Central memory CD8-positive, alpha-beta T cell (primary cell): Measurements from ENCODE around the gene ARAF.
"Not testable (repeated sequence)": the region's sequence is repeated elsewhere in the genome, so short reads cannot be mapped to it uniquely, and the experiment has no call there.

Source experiments
- ATAC-seq: fragments of 150-1000 bp; cut with Tn5 transposase; replicated peaks from 2 replicates; pipeline ENCODE4 v1.10.0; 2022; ENCODE audit warnings: mild to moderate bottlenecking, moderate FRiP score, moderate number of reproducible peaks; ENCODE audit not compliant: poor library complexity, severe bottlenecking; ENCODE audit errors: extremely low read depth
- DNase-seq, 2 donors: peaks; one replicate each; pipeline ENCODE4 v3.0.0; 2021; ENCODE audit warnings: low spot score in 2 of 2
- H3K27ac Mint-ChIP-seq: one replicate; pipeline ENCODE4 v1.8.0; 2022; ENCODE audit warnings: low read depth, mild to moderate bottlenecking, moderate library complexity, mixed read lengths
- H3K27me3 Mint-ChIP-seq: one replicate; pipeline ENCODE4 v1.8.0; 2022; ENCODE audit warnings: mixed read lengths
- H3K36me3 Mint-ChIP-seq: one replicate; pipeline ENCODE4 v1.8.0; 2022; ENCODE audit warnings: mild to moderate bottlenecking, moderate library complexity, mixed read lengths; ENCODE audit not compliant: insufficient read depth
- H3K4me1 Mint-ChIP-seq: one replicate; pipeline ENCODE4 v1.8.0; 2022; ENCODE audit warnings: mixed read lengths
- H3K4me3 Mint-ChIP-seq: one replicate; pipeline ENCODE4 v1.8.0; 2022; ENCODE audit warnings: mild to moderate bottlenecking, moderate library complexity, mixed read lengths
- H3K9me3 Mint-ChIP-seq: one replicate; pipeline ENCODE4 v1.8.0; 2022; ENCODE audit warnings: mixed read lengths

Gene ARAF

DNA sequence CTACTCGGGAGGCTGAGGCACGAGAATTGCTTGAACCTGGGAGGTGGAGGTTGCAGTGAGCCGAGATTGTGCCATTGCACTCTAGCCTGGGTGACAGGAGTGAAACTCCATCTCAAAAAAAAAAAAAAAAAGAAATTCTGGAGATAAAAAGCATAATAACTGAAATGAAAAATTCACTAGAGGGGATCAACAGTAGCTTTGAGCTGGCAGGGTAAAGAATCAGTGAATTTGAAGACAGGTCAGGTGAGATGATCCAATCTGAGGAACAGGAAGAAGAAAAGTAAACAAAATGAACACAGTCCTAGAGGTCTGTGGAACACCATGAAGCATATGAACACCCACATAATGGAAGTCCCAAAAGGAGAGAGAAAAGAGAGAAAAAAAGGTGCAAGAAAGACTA lies 36.2 kb downstream of the ARAF start:
- H3K4me3 Mint-ChIP-seq: no peak overlapping the region
- H3K9me3 Mint-ChIP-seq: peaks cover 6% of the 10 kb centered on the region
- no peak overlapping the region for H3K27ac Mint-ChIP-seq
- no peaks in the 10 kb centered on the region for H3K4me1 Mint-ChIP-seq
- ATAC-seq (no peak), DNase-seq (no peak)
- no peaks in the 10 kb centered on the region for H3K36me3 Mint-ChIP-seq
- H3K27me3 Mint-ChIP-seq: no peaks in the 10 kb centered on the region

- not testable (repeated sequence) for H3K27me3 Mint-ChIP-seq, H3K27ac Mint-ChIP-seq, DNase-seq, H3K36me3 Mint-ChIP-seq, H3K4me3 Mint-ChIP-seq, ATAC-seq, H3K9me3 Mint-ChIP-seq, H3K4me1 Mint-ChIP-seq
These were observed 42.1 kb downstream of the ARAF start for GRCh38 chrX:47603125-47603524.

DNA sequence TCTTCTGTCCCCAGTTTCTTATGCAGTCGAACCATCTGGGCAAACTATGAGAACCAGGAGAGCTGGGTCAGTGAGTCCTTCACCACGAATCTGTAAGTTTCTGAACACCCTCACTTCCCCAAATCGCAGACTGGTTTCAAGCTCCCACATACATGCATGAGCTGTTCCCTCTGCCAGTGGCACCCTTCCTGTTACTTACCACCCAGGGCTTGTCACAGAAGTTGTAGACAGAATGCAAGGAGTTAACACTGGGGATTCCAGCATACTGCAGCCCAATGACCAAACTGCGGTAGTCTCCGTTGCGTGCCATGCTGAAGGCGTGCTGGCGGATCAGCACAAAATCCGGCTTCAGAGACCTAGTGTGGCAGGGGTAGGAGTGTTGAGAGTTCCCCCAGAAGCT lies 44.0 kb downstream of the ARAF start:
- no peak for DNase-seq

DNA sequence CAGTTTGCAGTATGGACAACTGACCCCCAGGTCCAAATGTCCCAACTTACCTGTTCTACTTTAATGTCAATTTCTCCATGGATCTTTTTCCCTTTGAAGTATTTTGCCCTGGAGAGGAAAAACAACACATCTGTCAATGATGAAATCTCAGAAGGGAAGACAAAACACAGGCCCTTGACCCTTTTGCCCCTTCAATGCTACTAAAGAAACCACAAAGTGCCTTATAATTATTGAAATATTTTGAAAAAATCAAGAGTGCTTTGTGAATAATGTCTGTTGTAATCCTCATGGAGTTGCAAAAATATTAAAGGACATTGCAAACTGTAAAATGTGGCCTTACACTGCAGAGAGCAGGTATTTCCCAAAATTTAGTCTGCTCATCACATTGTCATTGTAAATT lies 46.1 kb downstream of the ARAF start:
- no peak overlapping the region for H3K27ac Mint-ChIP-seq
- no peaks in the 10 kb centered on the region for H3K9me3 Mint-ChIP-seq
- H3K4me1 Mint-ChIP-seq: no peaks in the 10 kb centered on the region
- no peak overlapping the region for H3K4me3 Mint-ChIP-seq
- H3K27me3 Mint-ChIP-seq: no peaks in the 10 kb centered on the region
- H3K36me3 Mint-ChIP-seq: no peaks in the 10 kb centered on the region
- no peak for DNase-seq
- ATAC-seq: no peak

More for the DNA sequence above, 44.0 kb downstream of the ARAF start:
- Mint-ChIP-seq H3K9me3 (no peaks in the 10 kb centered on the region), H3K27ac (no peak overlapping the region), H3K4me3 (no peak overlapping the region), H3K4me1 (no peaks in the 10 kb centered on the region), H3K36me3 (no peaks in the 10 kb centered on the region), H3K27me3 (no peaks in the 10 kb centered on the region)
- ATAC-seq: no peak

DNA sequence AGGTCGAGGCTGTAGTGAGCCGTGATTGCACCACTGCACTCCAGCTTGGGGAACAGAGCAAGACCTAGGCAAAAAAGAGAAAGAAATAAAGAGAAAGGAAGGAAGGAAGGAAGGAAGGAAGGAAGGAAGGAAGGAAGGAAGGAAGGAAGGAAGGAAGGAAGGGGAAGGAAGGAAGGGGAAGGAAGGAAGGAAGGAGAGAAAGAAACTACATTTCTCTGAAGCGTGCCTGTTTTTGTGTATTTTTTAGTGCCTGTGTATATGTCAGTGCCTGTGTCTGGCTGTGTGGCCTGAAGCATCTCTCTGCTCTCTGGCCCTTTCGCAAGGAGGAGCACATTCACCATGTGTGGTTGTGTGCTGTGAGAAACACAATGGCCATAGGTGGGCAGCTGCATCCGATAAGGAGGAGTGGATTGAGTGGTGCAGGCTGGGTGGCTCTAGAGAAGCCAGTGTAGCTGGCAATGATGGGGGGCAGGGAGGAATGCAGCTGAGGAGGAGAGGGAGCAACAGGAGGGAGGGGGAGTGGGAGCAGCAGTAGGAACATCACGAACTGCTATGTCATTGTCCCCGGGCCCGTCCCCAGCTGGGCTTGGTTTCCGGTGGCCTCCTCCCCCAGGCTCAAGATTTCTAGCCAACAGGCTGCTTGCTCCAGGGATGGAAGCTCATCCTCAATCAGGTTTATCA lies 47.3 kb downstream of the ARAF start:
- ATAC-seq (no peak), DNase-seq (no peak)
- Mint-ChIP-seq H3K36me3 (no peaks in the 10 kb centered on the region), H3K4me3 (no peak overlapping the region), H3K27me3 (no peaks in the 10 kb centered on the region), H3K27ac (no peak overlapping the region), H3K4me1 (no peaks in the 10 kb centered on the region), H3K9me3 (no peaks in the 10 kb centered on the region)

- H3K9me3 Mint-ChIP-seq: no peaks in the 10 kb centered on the region
- H3K27ac Mint-ChIP-seq: no peak overlapping the region
- ATAC-seq (no peak), DNase-seq (no peak)
- no peaks in the 10 kb centered on the region for H3K4me1 Mint-ChIP-seq
- no peaks in the 10 kb centered on the region for H3K27me3 Mint-ChIP-seq
- H3K4me3 Mint-ChIP-seq: no peak overlapping the region
- H3K36me3 Mint-ChIP-seq: no peaks in the 10 kb centered on the region
These were observed 49.5 kb downstream of the ARAF start for GRCh38 chrX:47610511-47610910.

- Mint-ChIP-seq H3K36me3 (no peaks in the 10 kb centered on the region), H3K4me3 (no peak overlapping the region), H3K27ac (no peak overlapping the region), H3K9me3 (no peaks in the 10 kb centered on the region), H3K4me1 (no peaks in the 10 kb centered on the region), H3K27me3 (no peaks in the 10 kb centered on the region)
- ATAC-seq: no peak
- no peak for DNase-seq
These were observed 50.5 kb downstream of the ARAF start for GRCh38 chrX:47611489-47611888.

- no peaks in the 10 kb centered on the region for H3K36me3 Mint-ChIP-seq
- H3K27ac Mint-ChIP-seq: no peak overlapping the region
- no peaks in the 10 kb centered on the region for H3K9me3 Mint-ChIP-seq
- H3K27me3 Mint-ChIP-seq: no peaks in the 10 kb centered on the region
- DNase-seq (no peak), ATAC-seq (no peak)
- H3K4me3 Mint-ChIP-seq: no peak overlapping the region
- no peaks in the 10 kb centered on the region for H3K4me1 Mint-ChIP-seq
These were observed 50.9 kb downstream of the ARAF start for GRCh38 chrX:47611926-47612325.

DNA sequence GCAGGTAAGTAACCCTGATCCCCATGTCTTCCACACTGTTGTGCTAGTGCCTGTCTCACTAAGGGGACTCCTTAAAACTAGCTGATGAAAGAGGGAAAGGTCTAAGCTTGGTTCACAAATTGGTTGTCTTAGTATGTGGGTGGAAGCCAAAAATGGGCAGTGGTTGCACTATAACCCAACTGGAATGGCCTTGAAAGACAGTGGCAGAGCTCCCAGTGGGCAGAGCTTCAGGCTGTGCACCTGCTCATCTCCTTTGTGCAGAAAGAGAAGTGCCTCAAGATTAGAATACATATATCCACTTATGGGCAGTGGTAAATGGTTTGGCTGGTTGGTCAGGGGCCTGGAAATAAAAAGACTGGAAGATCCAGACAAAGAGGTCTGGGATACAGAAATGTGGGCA lies 51.4 kb downstream of the ARAF start:
- H3K27me3 Mint-ChIP-seq: peaks cover 2% of the 10 kb centered on the region
- no peaks in the 10 kb centered on the region for H3K36me3 Mint-ChIP-seq
- no peaks in the 10 kb centered on the region for H3K9me3 Mint-ChIP-seq

DNA sequence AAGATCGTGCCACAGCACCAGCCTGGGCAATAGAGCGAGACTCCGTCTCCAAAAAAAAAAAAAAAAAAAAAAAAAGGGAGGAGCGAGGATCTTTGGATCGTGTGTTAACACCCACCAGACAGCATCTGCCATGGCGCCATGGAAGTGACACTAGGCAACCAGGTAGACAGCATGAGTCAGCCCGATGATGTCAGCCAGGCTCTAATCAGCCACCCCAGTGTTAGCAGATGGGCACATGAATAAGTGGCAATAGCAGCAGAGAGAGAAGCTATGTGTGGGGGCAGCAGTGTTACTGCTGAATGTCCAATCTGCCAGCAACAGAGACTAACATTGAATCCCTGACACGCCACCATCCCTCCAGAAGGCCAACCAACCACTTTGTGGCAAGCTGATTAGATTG lies 52.1 kb downstream of the ARAF start:
- ATAC-seq (no peak), DNase-seq (no peak)
- Mint-ChIP-seq H3K27me3 (peaks cover 8% of the 10 kb centered on the region), H3K27ac (no peak overlapping the region), H3K4me1 (no peaks in the 10 kb centered on the region), H3K36me3 (peaks cover 2% of the 10 kb centered on the region), H3K4me3 (no peak overlapping the region), H3K9me3 (no peaks in the 10 kb centered on the region)

More for the DNA sequence above, 51.4 kb downstream of the ARAF start:
- H3K4me3 Mint-ChIP-seq: no peak overlapping the region
- no peaks in the 10 kb centered on the region for H3K4me1 Mint-ChIP-seq
- DNase-seq: no peak
- H3K27ac Mint-ChIP-seq: no peak overlapping the region
- ATAC-seq: no peak

GRCh38 chrX:47614618-47615017 lies 53.6 kb downstream of the ARAF start:
- DNase-seq (no peak), ATAC-seq (no peak)
- peaks cover 5% of the 10 kb centered on the region for H3K4me1 Mint-ChIP-seq
- H3K27me3 Mint-ChIP-seq: peaks cover 8% of the 10 kb centered on the region
- H3K27ac Mint-ChIP-seq: no peak overlapping the region
- H3K9me3 Mint-ChIP-seq: no peaks in the 10 kb centered on the region
- peaks cover 6% of the 10 kb centered on the region for H3K36me3 Mint-ChIP-seq
- no peak overlapping the region for H3K4me3 Mint-ChIP-seq

DNA sequence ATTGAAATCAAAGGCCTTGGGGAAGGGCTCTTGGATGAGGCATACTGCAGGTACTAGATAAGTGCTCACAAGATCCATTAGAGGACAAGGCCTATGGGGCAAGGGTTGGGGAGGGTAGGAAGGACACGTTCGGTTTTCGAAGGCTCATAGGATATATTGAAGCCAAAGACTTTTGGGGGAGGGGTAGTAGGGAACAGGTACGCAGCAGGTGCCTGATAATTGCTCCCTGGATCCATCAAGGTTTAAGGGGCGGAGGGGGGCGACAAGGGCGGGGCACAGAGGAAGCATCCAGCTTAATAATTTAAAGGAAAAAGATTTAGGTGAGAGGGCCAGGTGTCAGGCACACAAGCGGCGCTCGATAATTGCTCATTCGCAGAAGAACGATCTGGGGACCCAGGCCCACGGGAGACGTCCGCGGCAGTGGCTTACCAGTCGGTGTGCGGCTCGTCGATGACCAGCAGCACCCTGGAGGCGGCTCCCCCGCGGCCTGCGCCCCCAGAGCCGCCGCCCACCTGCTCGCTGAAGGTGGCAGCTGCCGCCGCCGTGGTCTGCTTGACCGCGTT lies 58.0 kb downstream of the ARAF start:
- no peak for DNase-seq
- peaks cover 31% of the 10 kb centered on the region for H3K27me3 Mint-ChIP-seq
- H3K9me3 Mint-ChIP-seq: no peaks in the 10 kb centered on the region
- H3K4me3 Mint-ChIP-seq: peak overlapping the region; percentile 76
- H3K4me1 Mint-ChIP-seq: peaks cover 13% of the 10 kb centered on the region
- ATAC-seq: no peak
- no peak overlapping the region for H3K27ac Mint-ChIP-seq
- H3K36me3 Mint-ChIP-seq: peaks cover 9% of the 10 kb centered on the region

DNA sequence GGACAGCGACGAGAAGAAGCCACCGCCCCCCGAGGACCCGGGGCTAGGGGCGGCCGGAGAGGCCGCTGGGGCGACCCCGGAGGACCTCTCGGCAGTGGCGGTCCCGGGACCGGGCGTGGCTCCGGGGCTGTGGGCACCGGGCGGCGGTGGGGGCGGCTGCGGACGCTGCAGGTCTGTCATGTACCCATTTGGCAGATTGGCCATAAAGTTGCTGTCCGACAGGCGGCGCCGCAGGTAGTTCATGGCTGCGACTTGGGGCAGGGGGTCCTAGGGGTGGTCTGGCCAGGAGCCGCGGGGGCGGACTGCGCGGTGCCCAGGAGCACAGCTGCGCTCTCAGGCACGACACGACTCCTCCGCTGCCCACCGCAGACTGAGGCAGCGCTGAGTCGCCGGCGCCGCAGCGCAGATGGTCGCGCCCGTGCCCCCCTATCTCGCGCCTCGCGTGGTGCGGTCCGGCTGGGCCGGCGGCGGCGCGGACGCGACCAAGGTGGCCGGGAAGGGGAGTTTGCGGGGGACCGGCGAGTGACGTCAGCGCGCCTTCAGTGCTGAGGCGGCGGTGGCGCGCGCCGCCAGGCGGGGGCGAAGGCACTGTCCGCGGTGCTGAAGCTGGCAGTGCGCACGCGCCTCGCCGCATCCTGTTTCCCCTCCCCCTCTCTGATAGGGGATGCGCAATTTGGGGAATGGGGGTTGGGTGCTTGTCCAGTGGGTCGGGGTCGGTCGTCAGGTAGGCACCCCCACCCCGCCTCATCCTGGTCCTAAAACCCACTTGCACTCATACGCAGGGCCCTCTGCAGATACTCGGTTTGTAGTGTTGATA lies 58.7 kb downstream of the ARAF start, which contains the start of gene SYN1:
Gene SYN1 (minus strand): TSS at position 372 of the 817 bp plus-strand sequence. CDS start 129 bp downstream, at position 243.
- Mint-ChIP-seq H3K4me1 (peaks cover 13% of the 10 kb centered on the region), H3K4me3 (peak within 1 kb of the TSS; percentile 76), H3K27ac (no peak within 1 kb of the TSS), H3K36me3 (peaks cover 9% of the 10 kb centered on the region), H3K9me3 (no peaks in the 10 kb centered on the region), H3K27me3 (peaks cover 34% of the 10 kb centered on the region)
- DNase-seq: peak; percentile 62 to 74
- ATAC-seq: peak; percentile 82
